Measurements from ENCODE around the gene IL27RA. TPM values are rescaled to one million over a fixed set of nuclear protein-coding genes. Genes with fewer than 3 reads are reported as not detected.

Gene IL27RA
- total RNA-seq, 1 donor from 2014 or later: 4.0 TPM

GRCh38 chr19:13996928-13997630, 34.5 kb upstream of the IL27RA start:
- Histone ChIP-seq H3K4me3 (no peak overlapping the region), H3K27me3 (ENCODE audit: low read depth) (no peaks in the 10 kb centered on the region), H3K27ac (replicated peaks) (no peak overlapping the region), H3K4me1 (peaks cover 23% of the 10 kb centered on the region), H3K9me3 (replicated peaks) (peaks cover 9% of the 10 kb centered on the region), H3K36me3 (peaks cover 32% of the 10 kb centered on the region)
- intact Hi-C loops (cut with micrococcal nuclease): no loop called here
- DNase-seq: peak; percentile 8
- no peak for TF ChIP-seq CTCF (IDR thresholded peaks at IDR 0.05; ENCODE audit: borderline replicate concordance)

GRCh38 chr19:13997631-13997962, 34.0 kb upstream of the IL27RA start:
- Histone ChIP-seq H3K9me3 (replicated peaks) (peaks cover 9% of the 10 kb centered on the region), H3K36me3 (peaks cover 26% of the 10 kb centered on the region), H3K4me3 (no peak overlapping the region), H3K27me3 (ENCODE audit: low read depth) (no peaks in the 10 kb centered on the region), H3K4me1 (peaks cover 28% of the 10 kb centered on the region), H3K27ac (replicated peaks) (no peak overlapping the region)
- DNase-seq: peak; percentile 9
- TF ChIP-seq CTCF (IDR thresholded peaks at IDR 0.05; ENCODE audit: borderline replicate concordance): no peak
- intact Hi-C loops (cut with micrococcal nuclease): no loop called here

GRCh38 chr19:13998426-13998825, 33.1 kb upstream of the IL27RA start:
- Histone ChIP-seq H3K9me3 (replicated peaks) (peaks cover 9% of the 10 kb centered on the region), H3K4me3 (no peak overlapping the region), H3K27me3 (ENCODE audit: low read depth) (no peaks in the 10 kb centered on the region), H3K36me3 (peaks cover 19% of the 10 kb centered on the region), H3K4me1 (peaks cover 36% of the 10 kb centered on the region), H3K27ac (replicated peaks) (no peak overlapping the region)
- DNase-seq: no peak
- no peak for TF ChIP-seq CTCF (IDR thresholded peaks at IDR 0.05; ENCODE audit: borderline replicate concordance)
- intact Hi-C loops (cut with micrococcal nuclease): no loop called here

GRCh38 chr19:13999085-13999484, 32.5 kb upstream of the IL27RA start:
- no peak for DNase-seq
- intact Hi-C loops (cut with micrococcal nuclease): no loop called here
- no peak overlapping the region for H3K27ac ChIP-seq (replicated peaks)
- peaks cover 19% of the 10 kb centered on the region for H3K36me3 ChIP-seq
- no peak overlapping the region for H3K4me3 ChIP-seq
- TF ChIP-seq CTCF (IDR thresholded peaks at IDR 0.05; ENCODE audit: borderline replicate concordance): no peak
- H3K9me3 ChIP-seq (replicated peaks): peaks cover 9% of the 10 kb centered on the region
- no peaks in the 10 kb centered on the region for H3K27me3 ChIP-seq (ENCODE audit: low read depth)
- peaks cover 43% of the 10 kb centered on the region for H3K4me1 ChIP-seq

DNA sequence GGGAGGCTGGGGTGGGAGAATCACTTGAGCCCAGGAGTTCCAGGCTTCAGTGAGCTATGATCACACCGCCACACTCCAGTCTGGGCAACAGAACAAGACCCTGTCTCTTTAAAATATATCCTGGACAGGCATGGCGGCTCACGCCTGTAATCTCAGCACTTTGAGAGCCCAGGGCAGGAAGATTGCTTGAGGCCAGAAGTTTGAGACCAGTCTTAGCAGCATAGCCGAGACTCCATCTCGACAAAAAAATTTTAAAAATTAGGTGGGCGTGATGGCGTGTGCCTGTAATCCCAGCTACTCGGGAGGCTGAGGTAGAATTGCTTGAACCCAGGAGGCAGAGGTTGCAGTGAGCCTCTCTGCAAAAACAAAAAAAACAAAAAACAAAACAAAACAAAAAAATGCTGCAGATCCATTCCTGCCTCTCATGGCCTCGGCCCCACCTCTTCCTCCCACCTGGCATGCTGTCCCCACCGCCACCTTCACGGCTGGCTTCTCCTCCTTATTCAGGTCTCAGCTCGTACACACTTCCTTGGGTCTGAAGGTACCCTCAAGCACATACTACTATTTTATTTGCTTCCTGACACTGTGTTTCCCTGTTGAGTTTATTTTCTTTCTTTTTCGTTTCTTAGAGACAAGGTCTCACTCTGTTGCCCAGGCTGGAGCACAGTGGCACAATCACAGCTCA, 30.7 kb upstream of the IL27RA start:
- Histone ChIP-seq H3K27me3 (ENCODE audit: low read depth) (no peaks in the 10 kb centered on the region), H3K36me3 (peaks cover 19% of the 10 kb centered on the region), H3K4me1 (peaks cover 50% of the 10 kb centered on the region), H3K9me3 (replicated peaks) (peaks cover 9% of the 10 kb centered on the region), H3K27ac (replicated peaks) (no peak overlapping the region), H3K4me3 (no peak overlapping the region)
- TF ChIP-seq CTCF (IDR thresholded peaks at IDR 0.05; ENCODE audit: borderline replicate concordance): no peak
- DNase-seq: peak; percentile 9
- intact Hi-C loops (cut with micrococcal nuclease): no loop called here
